ENCODE measurements around the gene RSF1. TPM values are rescaled to one million over a fixed set of nuclear protein-coding genes. Genes with fewer than 3 reads are reported as not detected.

RSF1 gene
- total and polyA plus RNA-seq, 8 donors: 5.6 to 34.3 (median 22.9) TPM

DNA sequence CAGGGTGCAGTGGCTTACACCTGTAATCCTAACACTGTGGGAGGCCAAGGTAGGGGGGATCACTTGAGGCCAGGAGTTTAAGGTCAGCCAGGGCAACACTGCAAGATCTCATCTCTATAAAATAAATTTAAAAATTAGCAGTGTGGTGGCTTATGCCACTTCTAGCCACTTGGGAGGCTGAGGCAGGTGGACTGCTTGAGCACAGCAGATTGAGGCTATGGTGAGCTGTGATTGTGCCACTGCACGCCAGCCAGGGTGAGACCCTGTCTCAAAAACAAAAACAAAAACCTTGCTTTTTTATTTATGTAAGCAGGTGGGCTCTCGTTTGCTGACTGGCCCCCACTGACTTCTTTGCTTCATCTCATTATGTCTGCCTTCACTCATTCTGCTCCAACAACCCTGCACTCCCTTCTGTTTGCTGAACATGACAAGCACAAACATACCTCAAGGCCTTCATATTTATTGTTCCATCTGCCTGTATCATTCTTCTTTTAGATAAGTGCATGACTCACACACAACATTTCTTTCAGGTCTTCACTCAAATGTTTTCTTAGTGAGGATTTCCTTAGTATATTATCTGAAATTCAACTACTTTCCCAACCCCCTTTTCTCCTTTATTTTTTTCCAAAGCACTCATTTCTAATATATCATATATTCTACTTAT is 150.5 kb downstream of the RSF1 start:
- WGBS, 2 donors: 49 to 67% methylated on average over 2 of the region's 2 CpGs
- FAIRE-seq (no peak), ATAC-seq (peak; percentile 73 to 87 (median 80)), DNase-seq (no peak)
- no peak overlapping the region for H3K27ac ChIP-seq
- H3K36me3 ChIP-seq: peaks cover 0 to 8% (median 4%) of the 10 kb centered on the region in 3 donors
- intact Hi-C loops (cut with DNase I): no loop called here
- H3K4me1 ChIP-seq: peaks cover 0 to 7% (median 0%) of the 10 kb centered on the region in 3 donors
- H3K9me3 ChIP-seq: no peaks in the 10 kb centered on the region
- H3K27me3 ChIP-seq: no peaks in the 10 kb centered on the region
- TF ChIP-seq, protein P1, sequence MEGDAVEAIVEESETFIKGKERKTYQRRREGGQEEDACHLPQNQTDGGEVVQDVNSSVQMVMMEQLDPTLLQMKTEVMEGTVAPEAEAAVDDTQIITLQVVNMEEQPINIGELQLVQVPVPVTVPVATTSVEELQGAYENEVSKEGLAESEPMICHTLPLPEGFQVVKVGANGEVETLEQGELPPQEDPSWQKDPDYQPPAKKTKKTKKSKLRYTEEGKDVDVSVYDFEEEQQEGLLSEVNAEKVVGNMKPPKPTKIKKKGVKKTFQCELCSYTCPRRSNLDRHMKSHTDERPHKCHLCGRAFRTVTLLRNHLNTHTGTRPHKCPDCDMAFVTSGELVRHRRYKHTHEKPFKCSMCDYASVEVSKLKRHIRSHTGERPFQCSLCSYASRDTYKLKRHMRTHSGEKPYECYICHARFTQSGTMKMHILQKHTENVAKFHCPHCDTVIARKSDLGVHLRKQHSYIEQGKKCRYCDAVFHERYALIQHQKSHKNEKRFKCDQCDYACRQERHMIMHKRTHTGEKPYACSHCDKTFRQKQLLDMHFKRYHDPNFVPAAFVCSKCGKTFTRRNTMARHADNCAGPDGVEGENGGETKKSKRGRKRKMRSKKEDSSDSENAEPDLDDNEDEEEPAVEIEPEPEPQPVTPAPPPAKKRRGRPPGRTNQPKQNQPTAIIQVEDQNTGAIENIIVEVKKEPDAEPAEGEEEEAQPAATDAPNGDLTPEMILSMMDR (IDR thresholded peaks at IDR 0.05): no peak
- H3K4me3 ChIP-seq: no peak overlapping the region

DNA sequence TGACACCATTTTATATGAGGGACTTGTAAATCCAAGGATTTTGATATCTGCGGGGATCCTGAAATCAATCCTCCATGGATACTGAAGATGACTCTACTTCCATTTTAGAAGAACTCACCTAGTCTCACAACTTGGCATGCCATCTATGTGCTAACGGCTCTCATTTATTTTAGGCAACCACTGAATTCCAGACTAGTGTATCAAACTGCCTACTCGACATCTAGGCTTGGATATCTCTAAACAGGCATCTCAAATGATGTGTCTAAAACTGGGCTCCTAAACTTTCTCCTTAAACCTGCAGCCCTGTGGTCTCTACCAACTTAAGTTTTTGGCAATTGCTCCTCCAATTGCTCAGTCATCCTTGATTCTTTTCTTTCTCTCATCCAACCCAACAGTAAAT is 151.8 kb downstream of the RSF1 start:
- WGBS, 2 donors: 85 to 89% methylated on average over 3 of the region's 3 CpGs
- FAIRE-seq (no peak), DNase-seq (no peak), ATAC-seq (no peak)
- H3K27me3 ChIP-seq: no peaks in the 10 kb centered on the region
- H3K9me3 ChIP-seq: no peaks in the 10 kb centered on the region
- no peak overlapping the region for H3K4me3 ChIP-seq
- peaks cover 0 to 7% (median 0%) of the 10 kb centered on the region in 3 donors for H3K4me1 ChIP-seq
- TF ChIP-seq, protein P1 (IDR thresholded peaks at IDR 0.05): no peak
- H3K27ac ChIP-seq: no peak overlapping the region
- peaks cover 0 to 4% (median 0%) of the 10 kb centered on the region in 3 donors for H3K36me3 ChIP-seq
- intact Hi-C loops (cut with DNase I): no loop called here

DNA sequence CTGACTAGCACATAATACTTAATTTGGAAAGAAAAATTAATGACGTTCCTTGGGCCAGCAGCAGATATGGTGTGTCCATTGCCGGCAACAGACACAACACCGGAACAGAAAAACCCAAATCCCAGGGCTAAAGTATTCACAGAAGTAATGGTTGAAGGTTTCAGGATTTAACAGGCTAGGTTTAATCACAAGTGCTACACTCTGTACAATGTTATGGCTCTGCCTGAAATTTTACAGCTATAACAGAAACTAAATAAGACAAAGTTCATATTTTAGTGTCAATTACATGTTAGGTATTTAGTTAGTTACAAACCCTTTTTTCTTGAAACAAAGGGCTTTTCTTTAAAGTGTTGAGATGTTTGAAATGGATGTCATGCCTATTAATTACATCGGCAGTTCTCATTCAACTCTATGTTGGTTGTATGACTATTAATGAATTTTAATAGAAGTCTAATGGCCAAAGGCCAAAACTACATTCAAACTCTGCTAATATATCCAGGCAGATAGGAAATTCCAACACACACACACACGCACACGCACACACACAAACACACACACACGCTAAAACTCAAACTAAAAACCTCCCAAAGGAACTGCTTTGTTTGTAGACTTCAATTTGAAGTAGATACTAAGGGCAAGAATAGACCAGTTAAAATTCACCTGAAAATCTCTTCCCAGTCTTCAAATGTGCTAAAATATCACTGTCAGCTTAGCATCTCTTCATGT is 155.1 kb downstream of the RSF1 start:
- Histone ChIP-seq H3K4me1 (peaks cover 0 to 6% (median 0%) of the 10 kb centered on the region in 3 donors), H3K27ac (no peak overlapping the region), H3K27me3 (no peaks in the 10 kb centered on the region), H3K36me3 (no peaks in the 10 kb centered on the region), H3K4me3 (no peak overlapping the region), H3K9me3 (no peaks in the 10 kb centered on the region)
- DNase-seq (no peak), ATAC-seq (no peak), FAIRE-seq (no peak)
- 72 to 86% methylated on average over 7 of the region's 7 CpGs for WGBS, 2 donors
- intact Hi-C loops (cut with DNase I): no loop called here
- TF ChIP-seq, protein P1 (IDR thresholded peaks at IDR 0.05): no peak

DNA sequence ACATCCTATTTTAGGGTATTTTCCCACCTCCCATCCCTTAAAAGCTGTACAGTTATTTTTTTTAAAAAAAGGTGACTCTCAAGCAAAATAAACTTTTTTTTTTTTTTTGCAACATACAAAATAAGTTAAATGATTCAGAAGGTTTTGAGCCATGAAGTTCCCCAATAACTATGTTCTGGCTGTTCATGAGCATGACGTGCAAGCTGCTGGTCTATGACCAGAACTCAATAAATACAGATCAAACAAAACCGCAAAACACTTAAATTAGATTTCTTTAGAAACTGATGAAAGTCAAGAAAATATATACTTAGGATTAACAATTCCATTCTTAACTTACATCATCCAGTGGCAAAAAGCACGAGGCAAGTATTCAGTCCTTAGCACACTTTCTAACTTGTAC is 158.9 kb downstream of the RSF1 start:
- no peaks in the 10 kb centered on the region for H3K9me3 ChIP-seq
- 96% methylated on average over 3 of the region's 3 CpGs for WGBS, 2 donors
- no peak overlapping the region for H3K27ac ChIP-seq
- ATAC-seq (no peak), DNase-seq (no peak), FAIRE-seq (no peak)
- no peaks in the 10 kb centered on the region for H3K36me3 ChIP-seq
- intact Hi-C loops (cut with DNase I): no loop called here
- H3K4me3 ChIP-seq: no peak overlapping the region
- no peaks in the 10 kb centered on the region for H3K27me3 ChIP-seq
- H3K4me1 ChIP-seq: no peaks in the 10 kb centered on the region
- TF ChIP-seq, protein P1 (IDR thresholded peaks at IDR 0.05): no peak

DNA sequence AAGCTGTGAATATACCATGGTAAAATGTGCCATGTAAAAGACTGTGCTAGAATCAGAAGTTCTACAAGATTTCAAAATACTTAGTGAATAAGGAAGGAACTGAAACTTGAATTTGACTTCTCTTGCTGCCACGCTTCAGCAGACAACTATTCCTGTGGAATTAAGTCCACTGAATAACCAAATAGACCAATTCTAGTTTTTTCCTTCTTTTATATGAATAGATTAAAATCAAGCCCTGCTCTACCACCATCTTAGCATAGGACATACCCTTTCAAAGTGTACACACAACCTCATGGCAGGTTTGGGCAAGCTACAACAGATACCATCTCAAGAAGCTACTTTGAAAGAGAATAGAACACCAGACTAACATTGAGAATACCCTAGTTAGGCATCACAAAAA is 159.6 kb downstream of the RSF1 start:
- Histone ChIP-seq H3K9me3 (no peaks in the 10 kb centered on the region), H3K4me3 (no peak overlapping the region), H3K36me3 (no peaks in the 10 kb centered on the region), H3K4me1 (no peaks in the 10 kb centered on the region), H3K27me3 (no peaks in the 10 kb centered on the region), H3K27ac (no peak overlapping the region)
- FAIRE-seq: no peak
- ATAC-seq: no peak
- WGBS, 2 donors: 93 to 97% methylated on average over 1 of the region's 1 CpG
- DNase-seq: no peak
- intact Hi-C loops (cut with DNase I): no loop called here
- TF ChIP-seq, protein P1 (IDR thresholded peaks at IDR 0.05): no peak

All from pancreas (tissue), 10 donors.